ENCODE measurements around the gene DDX20. TPM values are rescaled to one million over a fixed set of nuclear protein-coding genes. Genes with fewer than 3 reads are reported as not detected.

Gene DDX20
- total RNA-seq, 2 experiments from 2014 or later: 14.1 to 17.9 TPM

DNA sequence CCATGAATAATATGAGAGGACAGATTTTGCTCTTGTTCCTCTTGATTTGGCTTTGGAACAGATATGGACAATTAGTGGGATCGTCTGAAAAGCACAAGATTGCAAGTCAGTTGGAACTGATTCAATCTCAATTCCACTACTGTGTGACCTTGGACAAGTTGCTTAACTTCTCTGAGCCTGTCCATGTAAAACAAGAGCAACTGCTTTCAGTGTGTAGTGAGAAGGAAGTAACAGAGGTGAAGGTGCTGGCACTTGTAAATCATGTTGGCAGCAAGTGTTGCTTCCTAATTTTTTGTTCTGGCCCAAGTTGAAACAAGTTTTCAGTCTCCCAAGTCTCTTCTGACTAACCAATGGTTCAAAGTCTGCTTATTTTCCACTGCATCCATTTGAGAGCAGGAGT is 31.8 kb upstream of the DDX20 start:
- Mint-ChIP-seq H3K9me3 (ENCODE audit: low read depth) (no peaks in the 10 kb centered on the region), H3K27me3 (no peaks in the 10 kb centered on the region), H3K4me3 (no peak overlapping the region), H3K27ac (no peak overlapping the region), H3K36me3 (no peaks in the 10 kb centered on the region), H3K4me1 (peaks cover 7% of the 10 kb centered on the region)
- ATAC-seq (no peak), DNase-seq (no peak)
- CTCF ChIA-PET: no interaction called here

DNA sequence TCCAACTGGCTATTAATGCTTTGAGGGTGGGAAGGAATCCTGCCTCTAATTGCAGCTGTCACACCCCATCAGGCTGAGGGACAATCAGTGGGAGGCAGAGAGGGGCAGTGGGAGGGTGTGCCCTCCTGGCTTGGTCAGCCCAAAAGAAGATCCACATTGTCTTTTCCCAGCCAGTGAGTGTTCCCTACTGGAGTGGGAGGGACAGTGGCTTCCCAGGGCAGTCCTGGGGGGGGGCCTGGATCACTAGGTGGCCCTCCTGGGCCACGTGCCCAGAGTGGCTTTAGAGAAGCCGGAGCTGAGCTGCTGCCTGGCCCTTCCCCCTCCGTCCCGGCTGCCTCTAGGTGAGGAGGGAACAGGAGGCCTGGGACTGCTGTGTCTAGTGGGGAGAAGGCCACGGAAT is 30.5 kb upstream of the DDX20 start:
- DNase-seq: peak; percentile 30
- CTCF ChIA-PET: interaction anchor here (2.1 kb wide), 1 partner anchor 13 kb away, joined by 6 read pairs; no protein-coding TSS in a partner anchor
- no peak for ATAC-seq
- peaks cover under 1% of the 10 kb centered on the region for H3K4me1 Mint-ChIP-seq
- H3K36me3 Mint-ChIP-seq: no peaks in the 10 kb centered on the region
- no peak overlapping the region for H3K4me3 Mint-ChIP-seq
- no peaks in the 10 kb centered on the region for H3K9me3 Mint-ChIP-seq (ENCODE audit: low read depth)
- H3K27me3 Mint-ChIP-seq: no peaks in the 10 kb centered on the region
- no peak overlapping the region for H3K27ac Mint-ChIP-seq

DNA sequence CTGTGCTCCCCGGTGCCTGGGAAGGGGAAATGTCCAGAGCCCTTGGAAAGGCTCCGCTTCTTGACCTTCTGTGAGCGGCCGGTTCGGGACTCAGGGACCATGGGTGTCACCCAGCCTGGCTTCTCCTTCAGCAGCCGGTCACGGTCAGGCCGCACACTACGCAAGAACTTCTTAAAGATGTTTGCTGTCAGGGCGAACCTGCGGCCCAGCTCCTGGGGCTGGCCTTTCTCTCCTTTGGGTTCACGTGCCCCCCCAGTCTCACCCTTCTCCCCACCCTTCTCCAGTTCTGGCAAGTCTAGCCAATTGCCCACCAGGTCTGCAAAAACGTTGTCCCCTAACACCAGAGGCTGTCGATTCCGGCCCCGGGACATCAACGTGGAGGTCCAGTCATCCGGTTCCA is 28.6 kb upstream of the DDX20 start:
- ATAC-seq: no peak

DNA sequence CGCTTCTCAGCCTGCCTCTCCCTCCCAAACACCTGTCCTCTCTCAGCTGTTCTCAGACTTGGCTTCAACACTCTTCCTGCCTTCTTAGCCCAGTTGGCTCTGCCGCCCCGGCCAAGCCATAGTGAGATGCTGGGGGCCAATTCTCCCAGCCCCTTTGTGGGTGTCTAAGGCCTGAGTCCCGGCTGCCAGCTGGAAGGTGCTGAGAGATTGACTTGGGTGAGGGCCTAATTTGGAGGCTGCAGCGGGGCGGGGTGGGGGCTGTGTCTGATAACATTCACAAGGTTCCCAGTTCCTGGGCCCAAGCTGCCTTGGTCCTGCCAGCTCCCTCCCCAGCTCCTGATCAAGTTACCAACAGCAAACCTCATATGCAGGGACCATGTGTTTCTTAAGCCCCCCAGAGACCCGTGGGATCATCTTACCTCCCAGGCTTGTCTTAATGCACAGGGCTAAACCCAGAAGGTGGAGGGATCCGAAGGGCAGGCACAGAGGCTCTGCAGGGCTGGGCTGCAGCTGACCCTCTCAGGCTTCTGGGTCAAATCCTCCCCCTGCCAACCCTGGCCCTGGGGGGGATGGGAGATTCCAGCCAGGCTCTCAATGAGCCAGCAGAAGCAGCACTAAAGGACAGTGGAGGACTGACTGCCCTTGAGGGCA is 26.3 kb upstream of the DDX20 start:
- no peaks in the 10 kb centered on the region for H3K36me3 Mint-ChIP-seq
- peak; percentile 35 for DNase-seq

More for the DNA sequence above, 28.6 kb upstream of the DDX20 start:
- Mint-ChIP-seq H3K4me3 (no peak overlapping the region), H3K4me1 (no peaks in the 10 kb centered on the region), H3K9me3 (ENCODE audit: low read depth) (no peaks in the 10 kb centered on the region), H3K27ac (no peak overlapping the region), H3K27me3 (no peaks in the 10 kb centered on the region), H3K36me3 (no peaks in the 10 kb centered on the region)
- CTCF ChIA-PET: interaction anchor here (2.1 to 2.7 kb wide), 2 partner anchors 11 to 13 kb away, joined by 6 to 10 read pairs; no protein-coding TSS in a partner anchor
- no peak for DNase-seq

DNA sequence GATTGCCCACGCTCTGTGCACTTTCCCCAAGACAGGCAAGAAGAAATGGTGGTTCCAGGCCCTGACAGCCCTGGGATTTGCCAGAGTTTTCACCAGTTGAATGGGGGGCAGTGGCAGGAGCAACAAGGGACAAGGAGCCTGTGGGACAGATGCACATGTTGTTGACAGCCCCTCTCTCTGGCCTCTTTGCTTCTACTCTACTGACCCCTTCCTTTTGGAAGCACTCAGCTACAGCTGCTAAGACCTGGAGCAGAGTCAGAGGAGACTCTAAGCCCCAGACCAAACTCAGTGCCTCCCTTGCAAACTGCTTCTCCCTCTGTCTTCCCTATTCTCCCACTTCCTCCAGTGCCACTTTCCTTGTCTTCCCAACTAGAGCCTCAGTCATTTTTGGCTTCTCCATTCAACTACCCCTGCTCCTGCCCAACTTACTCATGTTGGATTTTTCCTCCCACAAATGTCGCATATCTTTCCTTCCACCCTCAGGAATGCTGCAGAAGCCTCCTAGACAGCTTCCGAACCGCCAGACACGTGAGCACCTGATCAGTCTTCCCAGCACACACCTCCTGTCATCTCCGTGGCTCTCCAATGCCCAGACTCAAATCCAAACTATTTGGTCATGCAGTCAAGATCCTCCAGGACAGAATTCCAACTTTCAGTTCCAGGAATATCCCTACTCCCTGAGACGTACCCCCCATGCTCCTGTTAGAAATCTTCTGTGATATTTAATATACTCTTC is 25.6 kb upstream of the DDX20 start:
- H3K9me3 Mint-ChIP-seq (ENCODE audit: low read depth): no peaks in the 10 kb centered on the region
- no peaks in the 10 kb centered on the region for H3K27me3 Mint-ChIP-seq
- CTCF ChIA-PET: interaction anchor here (1.9 kb wide), 1 partner anchor 11 kb away, joined by 5 read pairs; no protein-coding TSS in a partner anchor

More for the DNA sequence above, 26.3 kb upstream of the DDX20 start:
- Mint-ChIP-seq H3K4me1 (peaks cover 8% of the 10 kb centered on the region), H3K9me3 (ENCODE audit: low read depth) (no peaks in the 10 kb centered on the region), H3K4me3 (no peak overlapping the region), H3K27ac (no peak overlapping the region), H3K27me3 (no peaks in the 10 kb centered on the region)
- CTCF ChIA-PET: interaction anchor here (1.9 to 2.7 kb wide), 2 partner anchors 10 to 15 kb away, joined by 5 to 10 read pairs; partner anchors contain the start of gene INKA2
- ATAC-seq: no peak

DNA sequence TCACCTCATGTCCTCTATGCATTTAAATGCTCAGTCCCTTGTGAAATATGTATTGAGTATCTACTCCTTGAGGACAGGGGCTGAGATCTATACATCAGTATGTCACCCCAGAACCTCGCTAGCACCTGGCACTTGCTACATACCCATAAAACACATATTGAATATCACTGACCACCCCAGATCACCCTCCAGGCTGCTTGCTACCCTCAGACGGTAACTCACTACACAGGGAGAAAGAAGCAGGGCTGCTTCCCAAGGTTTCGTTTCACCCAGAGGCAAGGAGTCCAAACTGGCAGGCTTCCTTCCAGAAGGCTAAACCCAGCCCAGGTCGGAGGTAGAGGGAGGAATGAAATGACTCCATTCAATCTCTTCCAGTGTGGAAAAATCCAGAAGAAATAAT is 25.0 kb upstream of the DDX20 start:
- no peak for ATAC-seq
- peak; percentile 25 for DNase-seq
- Mint-ChIP-seq H3K27me3 (no peaks in the 10 kb centered on the region), H3K4me1 (peaks cover 8% of the 10 kb centered on the region), H3K9me3 (ENCODE audit: low read depth) (no peaks in the 10 kb centered on the region), H3K36me3 (no peaks in the 10 kb centered on the region), H3K4me3 (no peak overlapping the region), H3K27ac (no peak overlapping the region)
- CTCF ChIA-PET: interaction anchor here (1.9 kb wide), 1 partner anchor 12 kb away, joined by 5 read pairs; no protein-coding TSS in a partner anchor

More for the DNA sequence above, 25.6 kb upstream of the DDX20 start:
- peak; percentile 12 for DNase-seq
- no peak for ATAC-seq
- no peaks in the 10 kb centered on the region for H3K36me3 Mint-ChIP-seq
- peaks cover 8% of the 10 kb centered on the region for H3K4me1 Mint-ChIP-seq
- no peak overlapping the region for H3K27ac Mint-ChIP-seq
- H3K4me3 Mint-ChIP-seq: no peak overlapping the region

DNA sequence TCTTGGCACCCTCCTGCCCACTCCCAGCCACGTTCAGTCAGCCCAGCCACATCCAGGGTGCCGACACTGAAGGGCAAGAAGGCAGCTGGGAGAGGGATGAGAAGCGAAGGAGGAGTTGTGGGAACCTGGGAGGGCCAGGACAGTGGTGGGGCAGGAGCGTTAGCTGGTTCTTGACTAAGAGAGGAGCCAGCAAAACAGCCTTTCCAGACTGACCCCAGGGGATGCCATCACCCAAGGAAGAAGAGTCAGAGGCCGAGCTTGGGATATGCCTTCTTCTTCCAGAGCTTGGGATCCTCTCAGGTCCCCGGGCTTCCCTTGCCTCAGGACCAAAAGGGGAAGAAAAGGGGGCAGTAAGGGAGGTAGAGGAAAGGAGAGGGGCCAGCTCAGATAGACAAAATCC is 23.7 kb upstream of the DDX20 start:
- CTCF ChIA-PET: interaction anchor here (0.6 to 2.4 kb wide), 3 partner anchors 12 to 17 kb away, joined by 4 to 9 read pairs (median 5); no protein-coding TSS in a partner anchor
- Mint-ChIP-seq H3K4me1 (peaks cover 8% of the 10 kb centered on the region), H3K27me3 (peaks cover under 1% of the 10 kb centered on the region)

DNA sequence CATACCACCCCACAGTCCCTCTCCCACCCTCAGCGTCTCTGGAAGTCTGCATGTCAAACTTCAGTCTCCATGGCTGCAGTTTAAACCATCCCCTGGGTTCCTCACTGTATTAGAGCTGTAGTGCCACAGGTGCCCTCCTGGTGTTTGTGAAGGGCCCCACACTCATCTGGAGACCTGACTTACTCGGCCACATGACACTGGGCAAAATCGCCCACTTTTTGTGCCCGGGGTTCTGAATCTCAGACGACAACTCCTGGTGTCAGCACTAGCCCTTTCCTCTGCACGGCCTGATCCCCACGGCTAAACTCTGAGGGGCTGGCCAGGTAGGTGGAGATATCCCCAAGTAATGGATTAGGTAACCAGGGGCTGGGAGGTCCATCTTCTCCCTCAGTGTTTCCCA is 23.0 kb upstream of the DDX20 start:
- Mint-ChIP-seq H3K9me3 (ENCODE audit: low read depth) (no peaks in the 10 kb centered on the region), H3K36me3 (no peaks in the 10 kb centered on the region), H3K27me3 (peaks cover 8% of the 10 kb centered on the region), H3K27ac (no peak overlapping the region), H3K4me1 (peaks cover 14% of the 10 kb centered on the region), H3K4me3 (no peak overlapping the region)
- DNase-seq: peak; percentile 31
- ATAC-seq: no peak
- CTCF ChIA-PET: interaction anchor here (2.4 kb wide), 1 partner anchor 18 kb away, joined by 9 read pairs; no protein-coding TSS in a partner anchor

More for the DNA sequence above, 23.7 kb upstream of the DDX20 start:
- no peak for ATAC-seq
- H3K27ac Mint-ChIP-seq: no peak overlapping the region
- H3K36me3 Mint-ChIP-seq: no peaks in the 10 kb centered on the region
- peak; percentile 22 for DNase-seq
- H3K4me3 Mint-ChIP-seq: no peak overlapping the region
- no peaks in the 10 kb centered on the region for H3K9me3 Mint-ChIP-seq (ENCODE audit: low read depth)

DNA sequence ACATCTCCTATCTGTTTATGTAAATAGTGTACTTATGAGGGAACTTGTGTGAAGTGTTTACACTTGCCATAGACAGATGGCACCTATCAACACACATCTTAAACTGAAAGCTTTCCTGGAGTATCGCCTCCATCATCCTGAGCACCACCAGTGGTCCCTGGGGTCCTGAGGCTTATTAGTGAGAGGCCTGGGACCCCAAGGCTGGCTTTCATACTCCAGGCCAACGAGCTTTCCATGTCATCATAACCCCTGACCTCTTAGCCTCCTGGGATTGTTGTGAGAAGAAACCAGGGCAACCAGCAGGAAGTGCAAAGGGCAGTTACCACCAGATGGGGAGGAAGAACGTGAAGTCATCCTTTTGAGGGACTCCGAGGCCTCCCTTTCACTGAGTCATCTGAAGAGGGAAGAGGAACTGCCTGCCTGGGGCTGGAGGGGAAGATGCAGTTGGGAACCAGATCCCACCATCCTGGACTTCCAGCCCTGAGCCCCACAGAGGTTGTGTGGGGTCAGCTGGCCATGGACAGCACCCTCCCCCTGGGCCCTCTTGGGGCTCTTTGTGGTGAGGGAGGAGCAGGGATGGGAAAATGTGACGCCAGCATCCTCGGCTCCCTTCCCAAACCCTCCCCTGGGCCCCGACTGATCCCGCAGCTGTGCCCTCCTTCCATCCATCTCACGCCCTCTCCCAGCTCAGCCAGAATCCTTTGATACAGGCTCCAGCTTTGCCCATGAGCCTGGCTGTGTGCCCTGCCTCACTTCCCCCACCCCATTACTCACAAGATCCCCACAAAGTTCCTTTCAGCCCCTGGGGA is 22.3 kb upstream of the DDX20 start:
- CTCF ChIA-PET: interaction anchor here (0.9 to 2.4 kb wide), 3 partner anchors 19 to 251 kb away, joined by 3 to 9 read pairs (median 3); no protein-coding TSS in a partner anchor
- H3K9me3 Mint-ChIP-seq (ENCODE audit: low read depth): no peaks in the 10 kb centered on the region
- ATAC-seq (peak; percentile 57), DNase-seq (peak; percentile 43)
- H3K4me3 Mint-ChIP-seq: no peak overlapping the region
- no peaks in the 10 kb centered on the region for H3K36me3 Mint-ChIP-seq
- peaks cover 18% of the 10 kb centered on the region for H3K4me1 Mint-ChIP-seq
- peaks cover 12% of the 10 kb centered on the region for H3K27me3 Mint-ChIP-seq
- H3K27ac Mint-ChIP-seq: no peak overlapping the region

DNA sequence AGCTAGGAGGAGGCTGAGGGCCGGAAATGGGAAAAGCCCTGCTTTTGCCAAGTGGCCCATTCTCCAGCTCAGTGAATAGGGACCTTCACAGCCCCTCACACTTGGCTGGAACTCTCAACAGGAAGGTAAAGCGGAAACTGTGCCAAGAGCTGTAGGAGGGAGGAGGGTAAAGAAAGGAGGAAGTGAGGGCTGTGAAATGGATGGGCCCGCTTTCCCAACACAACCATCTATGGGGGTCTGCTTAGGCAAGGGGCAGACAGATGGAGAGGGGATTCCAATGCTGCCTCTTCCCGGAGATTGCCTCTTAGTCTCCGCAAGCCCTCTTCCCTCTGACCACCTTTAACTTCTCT is 21.7 kb upstream of the DDX20 start:
- no peak overlapping the region for H3K4me3 Mint-ChIP-seq
- ATAC-seq (no peak), DNase-seq (no peak)
- no peaks in the 10 kb centered on the region for H3K9me3 Mint-ChIP-seq (ENCODE audit: low read depth)
- H3K4me1 Mint-ChIP-seq: peaks cover 21% of the 10 kb centered on the region
- peaks cover 12% of the 10 kb centered on the region for H3K27me3 Mint-ChIP-seq
- CTCF ChIA-PET: interaction anchor here (0.9 to 2.4 kb wide), 4 partner anchors 19 to 252 kb away, joined by 3 to 9 read pairs (median 5); partner anchors contain the start of gene DDX20
- no peaks in the 10 kb centered on the region for H3K36me3 Mint-ChIP-seq
- no peak overlapping the region for H3K27ac Mint-ChIP-seq

DNA sequence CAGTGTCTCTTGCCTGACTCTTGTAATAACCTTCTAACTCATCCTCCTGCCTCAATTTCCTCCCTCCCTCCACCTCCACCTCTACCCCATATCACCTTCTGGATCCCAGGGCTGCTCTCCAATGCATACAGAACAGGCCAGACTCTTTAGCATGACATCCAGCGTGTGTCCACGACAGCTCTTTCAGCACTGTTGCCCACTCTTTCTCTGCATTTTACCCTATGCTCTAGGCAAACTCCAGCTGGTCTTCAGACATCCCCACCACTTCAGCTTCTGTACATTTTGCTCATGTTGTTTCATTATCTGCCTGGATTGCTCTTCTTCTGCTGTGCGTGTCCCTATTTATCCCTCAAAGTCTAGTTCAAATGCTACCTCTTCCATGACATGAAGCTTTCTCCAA is 21.3 kb upstream of the DDX20 start:
- no peak for DNase-seq
- no peak overlapping the region for H3K4me3 Mint-ChIP-seq
- H3K9me3 Mint-ChIP-seq (ENCODE audit: low read depth): no peaks in the 10 kb centered on the region
- H3K36me3 Mint-ChIP-seq: no peaks in the 10 kb centered on the region
- CTCF ChIA-PET: interaction anchor here (1.4 to 6.4 kb wide), 4 partner anchors 20 to 226 kb away, joined by 3 to 50 read pairs (median 6); partner anchors contain the start of gene DDX20
- H3K27me3 Mint-ChIP-seq: peaks cover 12% of the 10 kb centered on the region
- no peak for ATAC-seq
- H3K27ac Mint-ChIP-seq: no peak overlapping the region
- H3K4me1 Mint-ChIP-seq: peaks cover 21% of the 10 kb centered on the region

DNA sequence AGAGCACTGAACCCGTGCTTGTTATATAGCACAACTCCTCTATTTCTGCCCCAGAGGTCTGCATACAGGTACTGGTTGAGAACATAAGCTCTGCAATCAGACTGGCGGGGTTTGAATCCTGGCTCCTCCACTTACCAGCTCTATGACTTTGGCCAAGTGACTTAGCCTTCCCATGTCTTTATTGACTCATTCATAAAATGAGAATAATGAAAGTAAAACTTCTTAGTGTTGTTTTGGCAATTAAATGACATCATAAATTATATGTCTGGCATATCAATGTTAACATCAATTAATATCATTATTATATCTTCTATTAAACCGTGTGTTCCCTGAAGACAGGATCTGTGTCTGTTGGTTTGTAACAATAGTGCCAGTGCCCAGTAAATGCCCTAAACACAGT is 20.8 kb upstream of the DDX20 start:
- peaks cover 23% of the 10 kb centered on the region for H3K4me1 Mint-ChIP-seq
- H3K9me3 Mint-ChIP-seq (ENCODE audit: low read depth): no peaks in the 10 kb centered on the region
- H3K4me3 Mint-ChIP-seq: no peak overlapping the region
- no peak overlapping the region for H3K27ac Mint-ChIP-seq
- H3K36me3 Mint-ChIP-seq: no peaks in the 10 kb centered on the region
- peaks cover 14% of the 10 kb centered on the region for H3K27me3 Mint-ChIP-seq
- DNase-seq (no peak), ATAC-seq (no peak)
- CTCF ChIA-PET: interaction anchor here (1.4 to 6.4 kb wide), 5 partner anchors 12 to 227 kb away, joined by 3 to 50 read pairs (median 7); partner anchors contain the start of gene DDX20

DNA sequence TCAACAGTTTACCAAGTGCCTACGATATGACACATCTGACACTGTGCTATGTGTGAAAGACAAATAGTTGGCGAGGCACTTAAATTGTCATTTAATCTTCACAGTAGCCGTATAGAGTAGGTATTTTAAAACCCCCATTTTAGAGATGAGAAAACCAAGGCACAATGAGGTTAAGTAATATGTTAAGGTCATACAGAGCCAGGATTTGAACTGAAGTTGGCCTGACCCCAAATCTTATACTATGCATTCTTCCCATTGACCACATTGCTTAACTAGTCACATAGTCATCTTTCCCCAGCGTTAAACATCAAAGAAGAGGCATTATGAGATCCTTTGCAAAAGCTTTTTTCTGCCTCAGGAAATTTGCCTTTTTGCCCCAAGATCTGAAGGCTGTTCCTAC is 20.4 kb upstream of the DDX20 start:
- CTCF ChIA-PET: interaction anchor here (1.6 to 6.4 kb wide), 4 partner anchors 11 to 227 kb away, joined by 4 to 50 read pairs (median 20); partner anchors contain the start of gene DDX20
- DNase-seq (no peak), ATAC-seq (no peak)
- no peak overlapping the region for H3K27ac Mint-ChIP-seq
- peaks cover 25% of the 10 kb centered on the region for H3K4me1 Mint-ChIP-seq
- no peak overlapping the region for H3K4me3 Mint-ChIP-seq
- no peaks in the 10 kb centered on the region for H3K9me3 Mint-ChIP-seq (ENCODE audit: low read depth)
- H3K27me3 Mint-ChIP-seq: peaks cover 19% of the 10 kb centered on the region
- H3K36me3 Mint-ChIP-seq: no peaks in the 10 kb centered on the region
